IgD-negative memory B cell (primary cell): ENCODE measurements around the gene PTTG1IP. TPM values are rescaled to one million over a fixed set of nuclear protein-coding genes. Genes with fewer than 3 reads are reported as not detected.

Experiments used
- H3K27ac Mint-ChIP-seq, 3 donors: one replicate each; pipeline ENCODE4 v1.8.0; 2020 to 2022; ENCODE audit warnings: mild to moderate bottlenecking in 3 of 3, mixed read lengths in 3 of 3, moderate library complexity in 1 of 3
- H3K27me3 Mint-ChIP-seq: one replicate; pipeline ENCODE4 v1.8.0; 2021; ENCODE audit warnings: mixed read lengths
- H3K36me3 Mint-ChIP-seq: one replicate; pipeline ENCODE4 v1.8.0; 2020; ENCODE audit warnings: mild to moderate bottlenecking, mixed read lengths
- H3K4me1 Mint-ChIP-seq, 3 donors: one replicate each; pipeline ENCODE4 v1.8.0; 2020 to 2022; ENCODE audit warnings: mixed read lengths in 3 of 3, mild to moderate bottlenecking in 1 of 3
- H3K4me3 Mint-ChIP-seq, 4 donors: one replicate each; pipeline ENCODE4 v1.8.0; 2020 to 2022; ENCODE audit warnings: mild to moderate bottlenecking in 4 of 4, mixed read lengths in 4 of 4, moderate library complexity in 3 of 4
- H3K9me3 Mint-ChIP-seq, 3 donors: one replicate each; pipeline ENCODE4 v1.8.0; 2020 to 2021; ENCODE audit warnings: mixed read lengths in 3 of 3, mild to moderate bottlenecking in 1 of 3
- polyA plus RNA-seq: library from polyadenylated mRNA; unstranded; fragments of 300-500 nt; fragmentation: Illumina TruSeq; gene quantifications from one replicate; pipeline ENCODE4 v1.2.3, GENCODE V29; 2021

The PTTG1IP gene
- polyA plus RNA-seq, 1 donor from 2014 or later, result 44.7 TPM

GRCh38 chr21:44816761-44817505 is 56.6 kb downstream of the PTTG1IP start:
- peaks cover 0 to 1% (median 0%) of the 10 kb centered on the region in 3 donors for H3K9me3 Mint-ChIP-seq
- no peaks in the 10 kb centered on the region for H3K27me3 Mint-ChIP-seq
- H3K4me3 Mint-ChIP-seq, result peak overlapping the region; percentile 68 to 89 (median 77)
- peaks cover 0 to 8% (median 8%) of the 10 kb centered on the region in 3 donors for H3K4me1 Mint-ChIP-seq
- H3K27ac Mint-ChIP-seq, result peak overlapping the region in 2 of 3 donors; percentile 39 to 81
- no peaks in the 10 kb centered on the region for H3K36me3 Mint-ChIP-seq

- H3K9me3 Mint-ChIP-seq, result no peaks in the 10 kb centered on the region
- peak overlapping the region in 1 of 3 donors; percentile 81 for H3K27ac Mint-ChIP-seq
- no peaks in the 10 kb centered on the region for H3K36me3 Mint-ChIP-seq
- no peaks in the 10 kb centered on the region for H3K27me3 Mint-ChIP-seq
- peak overlapping the region; percentile 22 to 84 (median 69) for H3K4me3 Mint-ChIP-seq
- peaks cover 0 to 8% (median 8%) of the 10 kb centered on the region in 3 donors for H3K4me1 Mint-ChIP-seq
Measured at GRCh38 chr21:44815852-44816628, 57.5 kb downstream of the PTTG1IP start.

GRCh38 chr21:44815225-44815624 is 58.3 kb downstream of the PTTG1IP start:
- Mint-ChIP-seq H3K4me3 (peak overlapping the region in 2 of 4 donors; percentile 55 to 60), H3K27ac (no peak overlapping the region), H3K9me3 (no peaks in the 10 kb centered on the region)

GRCh38 chr21:44814498-44815023 is 58.9 kb downstream of the PTTG1IP start:
- H3K36me3 Mint-ChIP-seq, result no peaks in the 10 kb centered on the region
- H3K4me1 Mint-ChIP-seq, result peaks cover 0 to 10% (median 6%) of the 10 kb centered on the region in 3 donors
- H3K4me3 Mint-ChIP-seq, result peak overlapping the region in 2 of 4 donors; percentile 37 to 75
- no peaks in the 10 kb centered on the region for H3K9me3 Mint-ChIP-seq
- no peaks in the 10 kb centered on the region for H3K27me3 Mint-ChIP-seq
- peak overlapping the region in 2 of 3 donors; percentile 48 to 57 for H3K27ac Mint-ChIP-seq

More at GRCh38 chr21:44815225-44815624, 58.3 kb downstream of the PTTG1IP start:
- Mint-ChIP-seq H3K4me1 (peaks cover 0 to 10% (median 6%) of the 10 kb centered on the region in 3 donors), H3K27me3 (no peaks in the 10 kb centered on the region), H3K36me3 (no peaks in the 10 kb centered on the region)

- Mint-ChIP-seq H3K4me1 (peaks cover 0 to 10% (median 6%) of the 10 kb centered on the region in 3 donors), H3K27ac (peak overlapping the region in 1 of 3 donors; percentile 78), H3K27me3 (no peaks in the 10 kb centered on the region), H3K4me3 (peak overlapping the region in 1 of 4 donors; percentile 75), H3K36me3 (no peaks in the 10 kb centered on the region), H3K9me3 (no peaks in the 10 kb centered on the region)
Measured at GRCh38 chr21:44813727-44814126, 59.8 kb downstream of the PTTG1IP start.

GRCh38 chr21:44813149-44813548 is 60.3 kb downstream of the PTTG1IP start:
- peak overlapping the region in 2 of 4 donors; percentile 26 to 39 for H3K4me3 Mint-ChIP-seq

GRCh38 chr21:44812640-44813039 is 60.9 kb downstream of the PTTG1IP start:
- H3K4me1 Mint-ChIP-seq, result peaks cover 0 to 10% (median 6%) of the 10 kb centered on the region in 3 donors
- no peaks in the 10 kb centered on the region for H3K9me3 Mint-ChIP-seq
- H3K27me3 Mint-ChIP-seq, result no peaks in the 10 kb centered on the region
- peak overlapping the region in 2 of 3 donors; percentile 57 to 78 for H3K27ac Mint-ChIP-seq
- no peaks in the 10 kb centered on the region for H3K36me3 Mint-ChIP-seq
- no peak overlapping the region for H3K4me3 Mint-ChIP-seq

More at GRCh38 chr21:44813149-44813548, 60.3 kb downstream of the PTTG1IP start:
- Mint-ChIP-seq H3K36me3 (no peaks in the 10 kb centered on the region), H3K27ac (peak overlapping the region in 2 of 3 donors; percentile 57 to 78), H3K4me1 (peaks cover 0 to 10% (median 6%) of the 10 kb centered on the region in 3 donors), H3K9me3 (no peaks in the 10 kb centered on the region), H3K27me3 (no peaks in the 10 kb centered on the region)

- no peaks in the 10 kb centered on the region for H3K36me3 Mint-ChIP-seq
Measured at GRCh38 chr21:44810779-44811178, 62.7 kb downstream of the PTTG1IP start.

GRCh38 chr21:44805859-44806258 is 67.6 kb downstream of the PTTG1IP start:
- Mint-ChIP-seq H3K27ac (no peak overlapping the region), H3K36me3 (no peaks in the 10 kb centered on the region), H3K9me3 (no peaks in the 10 kb centered on the region), H3K27me3 (no peaks in the 10 kb centered on the region), H3K4me3 (peak overlapping the region in 1 of 4 donors; percentile 72), H3K4me1 (peaks cover 5 to 10% (median 10%) of the 10 kb centered on the region in 3 donors)

More at GRCh38 chr21:44810779-44811178, 62.7 kb downstream of the PTTG1IP start:
- H3K27ac Mint-ChIP-seq, result peak overlapping the region in 2 of 3 donors; percentile 28 to 64
- H3K4me1 Mint-ChIP-seq, result peaks cover 0 to 5% (median 2%) of the 10 kb centered on the region in 3 donors
- no peak overlapping the region for H3K4me3 Mint-ChIP-seq
- H3K9me3 Mint-ChIP-seq, result no peaks in the 10 kb centered on the region
- H3K27me3 Mint-ChIP-seq, result no peaks in the 10 kb centered on the region

- no peaks in the 10 kb centered on the region for H3K9me3 Mint-ChIP-seq
Measured at GRCh38 chr21:44805226-44805625, 68.3 kb downstream of the PTTG1IP start.

GRCh38 chr21:44804762-44805161 is 68.7 kb downstream of the PTTG1IP start:
- peak overlapping the region in 2 of 4 donors; percentile 17 to 72 for H3K4me3 Mint-ChIP-seq
- H3K27me3 Mint-ChIP-seq, result no peaks in the 10 kb centered on the region
- peaks cover 16 to 20% (median 18%) of the 10 kb centered on the region in 3 donors for H3K4me1 Mint-ChIP-seq
- H3K36me3 Mint-ChIP-seq, result no peaks in the 10 kb centered on the region
- no peaks in the 10 kb centered on the region for H3K9me3 Mint-ChIP-seq
- peak overlapping the region in 1 of 3 donors; percentile 63 for H3K27ac Mint-ChIP-seq

More at GRCh38 chr21:44805226-44805625, 68.3 kb downstream of the PTTG1IP start:
- peak overlapping the region in 1 of 4 donors; percentile 72 for H3K4me3 Mint-ChIP-seq
- H3K27me3 Mint-ChIP-seq, result no peaks in the 10 kb centered on the region
- H3K36me3 Mint-ChIP-seq, result no peaks in the 10 kb centered on the region
- peak overlapping the region in 1 of 3 donors; percentile 63 for H3K27ac Mint-ChIP-seq
- H3K4me1 Mint-ChIP-seq, result peaks cover 11 to 16% (median 15%) of the 10 kb centered on the region in 3 donors

GRCh38 chr21:44803651-44804050 is 69.8 kb downstream of the PTTG1IP start:
- peak overlapping the region in 1 of 3 donors; percentile 63 for H3K27ac Mint-ChIP-seq
- H3K4me3 Mint-ChIP-seq, result peak overlapping the region in 1 of 4 donors; percentile 90
- H3K9me3 Mint-ChIP-seq, result no peaks in the 10 kb centered on the region
- no peaks in the 10 kb centered on the region for H3K36me3 Mint-ChIP-seq
- no peaks in the 10 kb centered on the region for H3K27me3 Mint-ChIP-seq
- peaks cover 21 to 27% (median 25%) of the 10 kb centered on the region in 3 donors for H3K4me1 Mint-ChIP-seq

- H3K4me3 Mint-ChIP-seq, result peak overlapping the region; percentile 88 to 93 (median 92)
- H3K27me3 Mint-ChIP-seq, result no peaks in the 10 kb centered on the region
- H3K4me1 Mint-ChIP-seq, result peaks cover 23 to 33% (median 28%) of the 10 kb centered on the region in 3 donors
- peak overlapping the region in 2 of 3 donors; percentile 55 to 97 for H3K27ac Mint-ChIP-seq
- peaks cover 2% of the 10 kb centered on the region for H3K36me3 Mint-ChIP-seq
- no peaks in the 10 kb centered on the region for H3K9me3 Mint-ChIP-seq
Measured at GRCh38 chr21:44802396-44803153, 70.9 kb downstream of the PTTG1IP start.
